A549 (cell line): ENCODE data around the gene PEA15. TPM values are rescaled to one million over a fixed set of nuclear protein-coding genes. Genes with fewer than 3 reads are reported as not detected.

Experiments
- ATAC-seq, 2 experiments: fragments of 200-7000 bp in 1 of 2; fragments of >200 bp in 1 of 2; cut with Nextera tagmentation in 1 of 2; cut with Tn5 transposase in 1 of 2; 3 replicates each; pipeline versions ENCODE4 v1.8.0 to v1.9.1; 2018 to 2020; ENCODE audit warnings: mild to moderate bottlenecking in 1 of 2, moderate library complexity in 1 of 2
- CTCF ChIA-PET: fragments of 300-600 bp; sonication (Branson Sonifier 250); formaldehyde crosslinking; extraction: SDS; loops from one replicate; lab custom pipeline; 2021; ENCODE audit warnings: antibody characterized with exemption, inconsistent platforms; lab: Yijun Ruan, JAX
- POLR2A ChIA-PET: fragments of 350-600 bp; formaldehyde crosslinking; extraction: SDS; loops from one replicate; lab custom pipeline; 2021; ENCODE audit warnings: antibody characterized with exemption, inconsistent platforms; lab: Yijun Ruan, JAX
- DNase-seq, 2 experiments: peaks; one replicate each; pipeline versions ENCODE4 v3.0.0 to v3.0.0-alpha.2; 2011 to 2016; ENCODE audit warnings: low read depth in 1 of 2, low spot score in 1 of 2
- FAIRE-seq: peaks from 2 replicates; lab custom pipeline; 2011; peaks lifted over from hg19 to GRCh38; lab: Jason Lieb, UNC
- H3K27ac ChIP-seq, 2 experiments: fragments of >200 bp; sonication (Bioruptor Twin); formaldehyde crosslinking; 3 replicates each; pipeline ENCODE4 v1.5.1; 2016 to 2017
- H3K4me1 ChIP-seq: fragments of >200 bp; sonication (Bioruptor Twin); formaldehyde crosslinking; 3 replicates; pipeline ENCODE4 v1.6.1; 2016
- H3K4me2 ChIP-seq: fragments of >200 bp; sonication (Bioruptor Twin); formaldehyde crosslinking; 3 replicates; pipeline ENCODE4 v1.6.1; 2016
- H3K4me3 ChIP-seq: fragments of >200 bp; sonication (Bioruptor Twin); formaldehyde crosslinking; 3 replicates; pipeline ENCODE4 v1.5.1; 2016
- H3K9me3 ChIP-seq: fragments of >200 bp; sonication (Bioruptor Twin); formaldehyde crosslinking; 3 replicates; pipeline ENCODE4 v1.6.1; 2016
- ATOH8 ChIP-seq: fragments of 250-450 bp; sonication (Bioruptor Pico); IDR thresholded peaks from 2 replicates; pipeline ENCODE4 v1.5.0; 2020; ENCODE audit warnings: low read depth, mild to moderate bottlenecking, moderate library complexity
- BHLHE40 ChIP-seq: IDR thresholded peaks from 2 replicates; pipeline ENCODE4 v1.6.1; 2012; ENCODE audit warnings: low read depth, low read length, inconsistent platforms
- CBX8 ChIP-seq: fragments of 200-600 bp; sonication (generic); IDR thresholded peaks from 2 replicates; pipeline ENCODE4 v1.6.1; 2016
- CEBPB ChIP-seq, 2 experiments: fragments of >200 bp in 1 of 2; sonication (Bioruptor Twin) in 1 of 2; formaldehyde crosslinking in 1 of 2; IDR thresholded peaks; 2 replicates each; pipeline ENCODE4 v1.6.1; 2012 to 2016
- CHD2 ChIP-seq: fragments of 150-350 bp; IDR thresholded peaks from 2 replicates; pipeline ENCODE4 v1.6.1; 2014; ENCODE audit warnings: low read length; ENCODE audit not compliant: partially characterized antibody
- CHD4 ChIP-seq: fragments of 200-600 bp; sonication (generic); IDR thresholded peaks from 2 replicates; pipeline ENCODE4 v1.6.1; 2016; ENCODE audit warnings: antibody characterized with exemption, mild to moderate bottlenecking, borderline replicate concordance
- E2F6 ChIP-seq: IDR thresholded peaks from 2 replicates; pipeline ENCODE4 v1.6.1; 2012; ENCODE audit warnings: low read depth, borderline replicate concordance
- EHMT2 ChIP-seq: fragments of 200-600 bp; sonication (generic); IDR thresholded peaks from 2 replicates; pipeline ENCODE4 v1.6.1; 2016; ENCODE audit warnings: antibody characterized with exemption, low read depth, mild to moderate bottlenecking, moderate library complexity
- FOSL2 ChIP-seq, 2 experiments: fragments of 450-650 bp in 1 of 2; fragments of >200 bp in 1 of 2; sonication (Bioruptor Twin) in 1 of 2; formaldehyde crosslinking; IDR thresholded peaks; 2 replicates each; pipeline versions ENCODE4 v1.5.0 to v1.6.1; 2016 to 2020; ENCODE audit warnings: mild to moderate bottlenecking in 1 of 2, moderate library complexity in 1 of 2
- HDAC2 ChIP-seq: fragments of 200-600 bp; sonication (generic); IDR thresholded peaks from 2 replicates; pipeline ENCODE4 v1.6.1; 2016
- HEYL ChIP-seq: fragments of 250-450 bp; sonication (Bioruptor Pico); IDR thresholded peaks from 2 replicates; pipeline ENCODE4 v1.8.0; 2021; ENCODE audit warnings: mild to moderate bottlenecking, moderate library complexity
- HOXA7 ChIP-seq: fragments of 250-450 bp; sonication (Bioruptor Pico); IDR thresholded peaks from 2 replicates; pipeline ENCODE4 v1.5.0; 2020; ENCODE audit warnings: mild to moderate bottlenecking, moderate library complexity
- JUNB ChIP-seq: fragments of >200 bp; sonication (Bioruptor Twin); formaldehyde crosslinking; IDR thresholded peaks from 2 replicates; pipeline ENCODE4 v1.6.1; 2016
- KDM1A ChIP-seq: fragments of 200-600 bp; sonication (generic); IDR thresholded peaks from 2 replicates; pipeline ENCODE4 v1.6.1; 2016; ENCODE audit warnings: low read depth, mild to moderate bottlenecking
- MAFK ChIP-seq: fragments of 450-650 bp; IDR thresholded peaks from 2 replicates; pipeline ENCODE4 v1.6.1; 2014; ENCODE audit not compliant: partially characterized antibody
- MAX ChIP-seq: IDR thresholded peaks from 2 replicates; pipeline ENCODE4 v1.6.1; 2012
- MYC ChIP-seq: IDR thresholded peaks from 2 replicates; pipeline ENCODE4 v1.6.1; 2012; ENCODE audit warnings: mild to moderate bottlenecking, inconsistent platforms, low read length, improper control_type of control experiment, borderline replicate concordance
- PHF8 ChIP-seq: fragments of 200-600 bp; sonication (generic); IDR thresholded peaks from 2 replicates; pipeline ENCODE4 v1.6.1; 2016; ENCODE audit warnings: low read depth, mild to moderate bottlenecking, antibody characterized with exemption, moderate library complexity, borderline replicate concordance
- RARB ChIP-seq: fragments of 250-450 bp; sonication (Bioruptor Pico); IDR thresholded peaks from 2 replicates; pipeline ENCODE4 v1.8.0; 2021; ENCODE audit warnings: mild to moderate bottlenecking, moderate library complexity
- RCOR1 ChIP-seq: fragments of 150-350 bp; IDR thresholded peaks from 2 replicates; pipeline ENCODE4 v1.6.1; 2014; ENCODE audit warnings: antibody characterized with exemption, low read length, low read depth
- SREBF2 ChIP-seq: fragments of 450-650 bp; IDR thresholded peaks from 2 replicates; pipeline ENCODE4 v1.6.1; 2014; ENCODE audit warnings: mild to moderate bottlenecking, moderate library complexity
- WGBS: methylation state at CpG from one replicate; pipeline ENCODE4 v1.1.6; 2017; ENCODE audit errors: missing lambda C conversion rate; 5-methylcytosine and 5-hydroxymethylcytosine counted together
- polyA plus RNA-seq, 4 experiments: library from polyadenylated mRNA; depleted of rRNA in 3 of 4; stranded (reverse); fragments of >200 nt; fragmentation: RNase III in 1 of 4; extraction: RNeasy Plus Mini Kit Qiagen cat#74134 plus additional on column Dnase treatment in 1 of 4; gene quantifications; 2 replicates in 3 of 4; 3 replicates in 1 of 4; pipeline ENCODE4 v1.2.3, GENCODE V29; 2011 to 2017

PEA15 gene
- polyA plus RNA-seq, 2 of the 4 experiments (the other 2 are of a cell fraction): 115 to 136 TPM

- 66% methylated on average over 2 of the region's 2 CpGs for WGBS
- CTCF ChIA-PET: interaction anchor here (1.6 to 5.1 kb wide), 3 partner anchors 13 to 78 kb away, joined by 3 to 40 read pairs (median 8); partner anchors contain the start of gene CASQ1
- Histone ChIP-seq H3K9me3 (no peaks in the 10 kb centered on the region), H3K27ac (no peak overlapping the region), H3K4me2 (no peak overlapping the region), H3K4me3 (no peak overlapping the region), H3K4me1 (no peaks in the 10 kb centered on the region)
- no peak for FAIRE-seq
- POLR2A ChIA-PET: no interaction called here
- TF ChIP-seq EHMT2: no peak
- no peak for TF ChIP-seq ATOH8 (CRISPR knock-in tag)
- no peak for TF ChIP-seq CBX8
- no peak for TF ChIP-seq SREBF2
- TF ChIP-seq HDAC2: no peak
- no peak for TF ChIP-seq MYC
- no peak for TF ChIP-seq CHD4
- no peak for DNase-seq
- ATAC-seq: no peak
Observed at GRCh38 chr1:160178731-160179130, 26.5 kb upstream of the PEA15 start.

GRCh38 chr1:160179336-160179735 lies 25.8 kb upstream of the PEA15 start:
- TF ChIP-seq KDM1A (no peak), JUNB (no peak), RCOR1 (no peak), MAFK (no peak), EHMT2 (no peak), BHLHE40 (no peak), ATOH8 (CRISPR knock-in tag) (no peak), RARB (no peak), CEBPB (IDR thresholded peaks at IDR 0.05) (no peak), FOSL2 (IDR thresholded peaks at IDR 0.05) (no peak), FOSL2 (CRISPR knock-in tag; IDR thresholded peaks at IDR 0.05) (no peak), MAX (no peak), CHD2 (no peak)
- ChIA-PET POLR2A (no interaction called here), CTCF (interaction anchor here (1.6 to 5.1 kb wide), 3 partner anchors 12 to 78 kb away, joined by 3 to 40 read pairs (median 8); partner anchors contain the start of gene CASQ1)
- Histone ChIP-seq H3K9me3 (no peaks in the 10 kb centered on the region), H3K4me3 (no peak overlapping the region), H3K27ac (no peak overlapping the region), H3K4me2 (no peak overlapping the region), H3K4me1 (no peaks in the 10 kb centered on the region)
- 61% methylated on average over 4 of the region's 4 CpGs for WGBS
- no peak for FAIRE-seq
- ATAC-seq: no peak
- DNase-seq: peak in 1 of 2 experiments; percentile 16

- Histone ChIP-seq H3K4me2 (no peak overlapping the region), H3K27ac (no peak overlapping the region), H3K9me3 (no peaks in the 10 kb centered on the region), H3K4me1 (peaks cover 10% of the 10 kb centered on the region; the same call in 2 of the 3 replicates), H3K4me3 (no peak overlapping the region)
- 81% methylated on average over 7 of the region's 7 CpGs for WGBS
- TF ChIP-seq ATOH8 (CRISPR knock-in tag) (no peak), E2F6 (no peak), CBX8 (no peak), HEYL (CRISPR knock-in tag) (no peak), PHF8 (no peak), HOXA7 (CRISPR knock-in tag) (no peak), MAFK (no peak)
- ATAC-seq (no peak; a peak in 1 of 6 replicates), FAIRE-seq (no peak), DNase-seq (no peak)
- ChIA-PET CTCF (interaction anchor here (0.9 to 2.5 kb wide), 7 partner anchors 11 to 102 kb away, joined by 3 to 7 read pairs (median 3); no protein-coding TSS in a partner anchor), POLR2A (no interaction called here)
Observed at GRCh38 chr1:160186246-160186645, 18.9 kb upstream of the PEA15 start.
